Fibroblast of mammary gland (primary cell): ENCODE results near the gene PSMG4.
A peak's percentile ranks its signal among the peaks of the same experiment; 100 is the strongest.

Source experiments
- DNase-seq: peaks from one replicate; pipeline ENCODE4 v3.0.0-alpha.2; 2010; ENCODE audit warnings: low read depth
- H3K4me3 ChIP-seq: 2 replicates; pipeline ENCODE4 v1.5.1; 2011; ENCODE audit warnings: low read depth, mild to moderate bottlenecking, low read length, moderate library complexity; ENCODE audit not compliant: control insufficient read depth
- CTCF ChIP-seq: conservative IDR thresholded peaks from 2 replicates; pipeline ENCODE4 v1.5.1; 2011; ENCODE audit warnings: low read depth, low read length, inconsistent platforms; ENCODE audit not compliant: control insufficient read depth, insufficient read depth

PSMG4 gene

GRCh38 chr6:3214898-3215297 lies 43.8 kb upstream of the PSMG4 start:
- no peak for TF ChIP-seq CTCF
- H3K4me3 ChIP-seq, result no peak overlapping the region
- peak; percentile 44 for DNase-seq

GRCh38 chr6:3217286-3217685 lies 41.5 kb upstream of the PSMG4 start:
- TF ChIP-seq CTCF, result no peak
- H3K4me3 ChIP-seq, result no peak overlapping the region
- no peak for DNase-seq

- no peak overlapping the region for H3K4me3 ChIP-seq
- DNase-seq, result no peak
- TF ChIP-seq CTCF, result no peak
Measured at GRCh38 chr6:3218266-3218665, 40.5 kb upstream of the PSMG4 start.

- DNase-seq, result no peak
- no peak for TF ChIP-seq CTCF
- no peak overlapping the region for H3K4me3 ChIP-seq
Measured at GRCh38 chr6:3220366-3220765, 38.4 kb upstream of the PSMG4 start.

GRCh38 chr6:3221578-3221977 lies 37.2 kb upstream of the PSMG4 start:
- no peak for DNase-seq
- no peak for TF ChIP-seq CTCF
- H3K4me3 ChIP-seq, result no peak overlapping the region

- no peak for DNase-seq
- TF ChIP-seq CTCF, result no peak
- H3K4me3 ChIP-seq, result no peak overlapping the region
Measured at GRCh38 chr6:3222506-3223038, 36.2 kb upstream of the PSMG4 start.

GRCh38 chr6:3226042-3226441 lies 32.7 kb upstream of the PSMG4 start:
- TF ChIP-seq CTCF, result no peak
- H3K4me3 ChIP-seq, result no peak overlapping the region
- DNase-seq, result no peak
